Skeletal muscle cell (primary cell): ENCODE measurements around the gene SH2D4B.
"Not testable (repeated sequence)": the region's sequence is repeated elsewhere in the genome, so short reads cannot be mapped to it uniquely, and the experiment has no call there.

Experiments used
- DNase-seq: peaks from one replicate; pipeline ENCODE4 v3.0.0-alpha.2; 2010; ENCODE audit warnings: low read depth
- H3K4me3 ChIP-seq: 2 replicates; pipeline ENCODE4 v1.5.1; 2011; ENCODE audit warnings: low read depth, mild to moderate bottlenecking, control low read depth, low read length, moderate library complexity

SH2D4B gene

DNA sequence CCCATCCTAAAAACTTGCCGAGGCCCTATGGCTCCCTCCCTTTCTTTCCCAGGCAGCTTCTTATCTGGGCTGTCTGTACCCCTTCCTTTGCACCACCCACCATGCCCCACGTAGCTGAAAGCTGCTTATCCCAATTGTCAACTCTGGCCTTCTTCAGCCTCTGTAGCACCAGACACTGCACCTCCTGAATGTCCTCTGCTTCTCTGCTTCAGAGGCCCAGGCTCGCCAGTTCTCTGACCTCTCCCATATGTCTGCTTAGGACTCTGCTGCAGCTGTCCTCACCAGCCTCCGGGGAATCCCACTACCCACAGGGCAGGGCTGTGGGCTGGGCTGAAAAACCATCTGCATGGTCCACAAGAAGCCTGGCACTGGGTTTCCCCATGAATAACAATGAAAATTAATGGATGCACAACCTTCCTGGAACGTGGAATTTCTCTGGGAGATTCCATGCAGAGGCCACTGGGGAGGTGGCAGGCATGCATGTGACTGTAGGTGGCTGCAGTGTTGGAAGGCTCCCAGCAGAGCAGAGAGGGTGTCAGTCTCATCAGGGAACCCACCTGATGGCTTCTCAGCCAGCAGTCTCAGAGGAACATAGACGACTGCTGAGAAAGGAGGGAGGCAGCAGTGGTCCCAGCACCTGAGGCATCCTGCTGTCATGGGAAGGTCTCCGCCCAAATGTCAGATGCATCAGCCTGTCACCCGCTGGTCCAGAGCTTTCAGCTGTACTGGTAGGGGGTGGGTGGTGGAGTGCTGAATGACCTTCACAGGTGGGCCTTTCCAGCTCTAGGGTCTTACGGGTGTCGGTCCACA, 16.8 kb upstream of the SH2D4B start:
- H3K4me3 ChIP-seq: no peak overlapping the region
- DNase-seq: no peak

- no peak for DNase-seq
- H3K4me3 ChIP-seq: no peak overlapping the region
These were observed 14.8 kb upstream of the SH2D4B start for GRCh38 chr10:80522756-80523363.

DNA sequence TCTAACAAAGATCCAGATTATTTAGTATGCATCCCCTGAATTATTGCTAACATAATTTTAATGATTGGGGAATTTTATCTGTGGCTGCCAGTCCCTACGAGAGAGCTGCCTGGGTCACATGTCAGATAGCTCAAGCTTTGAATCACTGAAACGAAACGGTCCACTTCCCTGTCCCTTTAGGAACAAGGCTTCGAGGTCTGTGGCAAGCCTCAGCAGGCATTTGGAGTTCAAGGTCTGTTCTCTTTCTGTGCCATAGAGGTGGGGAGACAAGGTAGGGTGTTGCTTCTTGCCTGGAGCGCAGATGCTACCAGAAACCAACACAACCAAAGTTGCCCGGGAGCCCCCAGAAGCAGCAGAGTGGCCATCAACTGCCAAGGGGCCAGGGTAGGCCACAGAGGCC, 13.9 kb upstream of the SH2D4B start:
- no peak overlapping the region for H3K4me3 ChIP-seq
- no peak for DNase-seq

DNA sequence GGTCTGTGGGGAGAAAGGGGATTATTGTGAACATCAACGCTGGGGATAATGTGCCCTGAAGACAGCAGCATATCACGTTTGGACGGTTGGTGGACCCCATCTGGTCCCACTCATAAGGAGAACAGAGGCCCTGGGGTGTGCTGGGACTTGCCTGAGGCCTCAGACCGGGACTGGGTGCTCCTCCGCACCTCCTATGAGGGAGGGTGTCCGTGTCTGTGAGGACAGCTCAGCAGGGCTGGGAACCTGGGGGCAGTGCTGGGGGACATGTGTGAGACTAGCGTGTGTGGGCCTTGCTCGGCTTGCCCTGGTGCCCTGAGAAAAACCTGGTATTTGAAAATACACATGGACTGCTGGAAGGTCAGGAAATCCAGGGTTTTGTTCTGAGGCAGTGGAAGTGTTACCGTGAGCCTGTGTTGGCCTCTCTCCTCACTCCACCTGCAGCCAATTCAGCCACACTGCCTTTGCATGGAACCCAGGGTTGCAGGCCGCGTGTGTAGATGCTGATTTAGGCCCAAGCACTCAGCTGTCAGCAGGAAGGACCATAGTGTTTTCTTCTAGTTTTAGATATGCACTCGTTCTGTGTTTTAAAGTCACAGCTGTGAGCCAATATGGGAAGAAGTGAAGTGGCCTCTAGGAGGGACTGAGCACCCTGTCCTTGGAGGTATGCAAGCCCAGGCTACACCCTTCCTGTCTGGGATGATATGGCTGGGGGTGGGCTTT, 13.4 kb upstream of the SH2D4B start:
- no peak for DNase-seq
- H3K4me3 ChIP-seq: no peak overlapping the region

- no peak overlapping the region for H3K4me3 ChIP-seq
- DNase-seq: no peak
These were observed 11.5 kb upstream of the SH2D4B start for GRCh38 chr10:80526218-80526617.

GRCh38 chr10:80526742-80527141, 11.0 kb upstream of the SH2D4B start:
- no peak for DNase-seq
- no peak overlapping the region for H3K4me3 ChIP-seq

DNA sequence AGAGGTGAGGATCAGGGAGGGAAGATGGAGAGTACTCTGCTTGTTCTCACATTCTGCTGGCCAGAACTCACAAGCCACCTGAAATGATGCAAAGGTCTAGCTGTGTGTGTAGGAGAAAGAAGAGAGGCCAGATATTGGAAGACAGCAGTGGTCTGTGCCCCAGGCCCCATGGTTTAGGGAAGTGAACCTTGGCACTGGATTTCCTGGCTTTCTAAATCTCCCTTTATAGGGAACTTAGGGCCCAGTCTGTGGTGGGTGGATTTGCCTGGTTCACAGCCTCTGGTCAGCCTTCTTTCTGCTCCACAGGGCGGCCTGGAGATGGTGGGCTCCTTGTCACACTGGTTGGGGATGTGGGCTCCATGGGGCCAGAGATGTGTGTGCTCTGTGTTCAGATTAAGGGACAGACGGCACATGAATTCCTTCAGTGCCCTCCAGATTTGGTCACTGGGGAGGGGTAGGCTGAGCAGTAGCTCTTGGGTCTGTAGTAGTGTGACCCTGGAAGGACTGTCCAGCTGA, 9.5 kb upstream of the SH2D4B start:
- DNase-seq: no peak
- no peak overlapping the region for H3K4me3 ChIP-seq

DNA sequence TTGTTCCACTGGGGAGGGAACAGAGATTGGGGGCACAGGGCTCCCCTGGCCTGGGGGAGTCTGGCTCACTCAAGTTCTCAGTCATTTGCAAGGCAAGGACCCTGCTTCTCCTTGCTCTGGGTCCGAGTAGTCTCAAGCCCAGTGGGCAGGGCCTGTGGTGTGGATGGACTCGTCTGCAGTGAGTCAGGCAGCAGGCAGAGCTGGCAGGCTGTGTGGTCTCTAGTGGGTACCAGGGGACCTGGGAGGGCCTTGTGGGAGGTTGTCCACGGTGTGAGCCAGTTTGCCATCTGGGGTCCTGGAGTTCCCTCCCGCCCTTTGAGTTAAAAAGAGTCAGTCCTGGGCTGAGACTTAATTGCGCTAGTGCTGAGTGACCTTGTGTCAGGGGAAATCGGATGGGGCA, 8.8 kb upstream of the SH2D4B start:
- DNase-seq: no peak
- H3K4me3 ChIP-seq: no peak overlapping the region

DNA sequence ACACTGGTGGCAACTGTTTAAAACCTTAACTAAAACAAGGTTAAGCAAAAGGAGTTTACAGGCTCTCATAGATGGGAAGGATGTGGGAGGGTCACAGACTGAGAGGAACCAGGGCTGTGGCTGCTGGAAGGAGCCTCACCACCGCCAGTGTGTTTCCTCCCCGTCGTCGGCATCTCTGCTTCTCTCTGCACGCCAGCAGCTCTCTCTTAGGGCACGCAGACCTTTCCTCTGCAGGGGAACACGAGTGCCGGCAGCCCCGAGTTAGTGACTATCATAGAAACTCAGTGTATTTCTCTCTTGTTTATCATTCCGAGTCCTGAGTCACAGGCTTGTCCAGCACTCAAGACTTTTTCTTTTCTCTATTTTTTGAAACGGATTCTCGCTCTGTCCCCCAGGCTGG, 8.1 kb upstream of the SH2D4B start:
- DNase-seq: no peak
- H3K4me3 ChIP-seq: no peak overlapping the region

DNA sequence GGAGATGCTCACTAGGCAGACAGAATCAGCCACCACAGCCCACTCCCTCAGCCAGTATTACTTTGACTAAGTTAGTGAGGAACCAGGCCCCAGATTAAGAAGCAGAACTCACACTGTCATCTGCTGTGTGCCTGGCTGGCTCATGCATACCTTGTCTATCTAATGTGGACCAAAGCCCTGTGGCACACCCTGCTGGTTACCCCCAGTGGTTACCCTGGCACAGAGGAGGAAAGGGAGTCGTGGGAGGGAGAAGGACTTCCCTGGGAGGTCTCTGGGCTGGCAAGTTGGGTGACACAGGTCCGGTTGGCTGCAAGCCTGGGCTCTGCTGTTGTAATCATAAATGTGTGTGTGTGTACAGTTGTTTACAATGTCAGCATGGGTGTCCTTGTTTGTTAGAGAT, 7.5 kb upstream of the SH2D4B start:
- H3K4me3 ChIP-seq: no peak overlapping the region
- no peak for DNase-seq

GRCh38 chr10:80530816-80531215, 6.9 kb upstream of the SH2D4B start:
- no peak overlapping the region for H3K4me3 ChIP-seq
- DNase-seq: no peak

DNA sequence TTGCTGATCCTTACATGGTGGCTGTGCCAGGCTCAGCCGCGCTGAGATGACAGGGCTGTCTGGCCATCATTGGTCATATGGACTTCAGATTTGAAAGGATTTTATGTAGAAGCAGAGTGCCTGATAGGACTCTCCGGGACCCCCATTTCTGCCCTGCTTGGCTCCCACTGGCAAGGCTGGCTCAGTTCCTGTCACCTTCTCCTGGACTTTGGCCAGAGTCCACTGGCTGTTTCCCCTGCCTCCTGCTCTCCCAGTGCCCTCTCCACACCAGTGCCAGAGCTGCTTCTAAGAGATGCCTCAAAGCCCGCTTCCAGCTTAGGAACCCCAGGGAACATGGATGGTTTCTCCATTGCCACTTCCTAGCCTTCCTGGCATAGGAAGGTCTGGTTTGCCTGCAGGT, 5.1 kb upstream of the SH2D4B start:
- no peak for DNase-seq

DNA sequence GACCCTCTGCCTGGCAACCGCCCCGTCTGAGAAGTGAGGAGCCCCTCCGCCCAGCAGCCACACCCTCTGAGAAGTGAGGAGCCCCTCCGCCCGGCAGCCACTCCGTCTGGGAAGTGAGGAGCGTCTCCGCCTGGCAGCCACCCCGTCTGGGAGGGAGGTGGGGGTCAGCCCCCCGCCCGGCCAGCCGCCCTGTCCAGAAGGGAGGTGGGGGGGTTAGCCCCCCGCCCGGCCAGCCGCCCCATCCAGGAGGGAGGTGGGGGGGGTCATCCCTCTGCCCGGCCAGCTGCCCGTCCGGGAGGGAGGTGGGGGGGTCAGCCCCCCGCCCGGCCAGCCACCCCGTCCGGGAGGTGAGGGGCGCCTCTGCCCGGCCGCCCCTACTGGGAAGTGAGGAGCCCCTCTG, 3.6 kb upstream of the SH2D4B start:
- not testable (repeated sequence) for H3K4me3 ChIP-seq, DNase-seq

More for the DNA sequence above, 5.1 kb upstream of the SH2D4B start:
- H3K4me3 ChIP-seq: no peak overlapping the region

DNA sequence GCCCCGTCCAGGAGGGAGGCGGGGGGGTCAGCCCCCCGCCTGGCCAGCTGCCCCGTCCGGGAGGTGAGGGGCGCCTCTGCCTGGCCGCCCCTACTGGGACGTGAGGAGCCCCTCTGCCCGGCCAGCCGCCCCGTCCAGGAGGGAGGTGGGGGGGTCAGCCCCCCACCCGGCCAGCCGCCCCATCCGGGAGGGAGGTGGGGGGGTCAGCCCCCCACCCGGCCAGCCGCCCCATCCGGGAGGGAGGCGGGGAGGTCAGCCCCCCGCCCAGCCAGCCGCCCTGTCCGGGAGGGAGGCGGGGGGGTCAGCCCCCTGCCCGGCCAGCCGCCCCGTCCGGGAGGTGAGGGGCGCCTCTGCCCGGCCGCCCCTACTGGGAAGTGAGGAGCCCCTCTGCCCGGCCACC, 3.1 kb upstream of the SH2D4B start:
- not testable (repeated sequence) for DNase-seq, H3K4me3 ChIP-seq

DNA sequence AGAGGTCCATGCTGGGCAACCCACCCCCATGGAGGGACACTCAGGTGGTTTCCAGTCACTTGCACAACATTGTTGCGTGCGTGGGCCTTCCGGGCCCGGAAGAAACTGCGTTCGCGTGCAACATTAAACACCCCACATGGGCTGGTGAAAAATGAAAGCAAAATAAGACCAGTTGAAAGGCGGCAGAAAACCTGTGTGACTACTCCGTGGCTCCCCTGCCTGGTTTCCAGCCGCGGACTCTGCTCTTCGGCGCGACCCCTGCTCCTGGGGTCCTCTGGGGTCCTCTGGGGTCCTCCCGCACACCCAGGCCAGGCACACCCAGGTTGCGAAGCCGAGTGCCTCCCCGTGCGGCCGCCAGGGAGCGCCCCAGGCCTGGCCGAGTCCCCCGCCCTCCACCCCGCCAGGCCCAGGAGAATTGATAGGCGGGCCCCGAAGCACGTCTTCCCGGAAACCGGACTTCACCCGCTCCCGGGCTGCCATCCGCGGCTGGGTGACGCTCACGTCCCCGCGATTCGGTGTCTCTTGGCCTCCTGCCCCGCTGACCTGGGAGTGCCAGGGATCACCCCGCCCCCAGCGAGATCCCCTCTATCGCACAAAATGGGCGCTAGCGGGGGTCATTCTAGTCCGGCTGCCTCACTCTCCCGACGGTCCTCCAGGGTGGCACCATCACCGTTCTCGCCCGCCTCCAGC, 1.9 kb upstream of the SH2D4B start:
- DNase-seq: no peak
- H3K4me3 ChIP-seq: no peak overlapping the region

GRCh38 chr10:80536361-80536835, 1.3 kb upstream of the SH2D4B start:
- no peak overlapping the region for H3K4me3 ChIP-seq
- DNase-seq: no peak

GRCh38 chr10:80537086-80537735, 491 bp upstream of the SH2D4B start:
- no peak for DNase-seq
- no peak overlapping the region for H3K4me3 ChIP-seq

GRCh38 chr10:80538481-80539185, 931 bp downstream of the SH2D4B start:
- DNase-seq: no peak
- H3K4me3 ChIP-seq: no peak overlapping the region
